NCI-H146 (cell line): ENCODE data around the gene EGR1.
A peak's percentile ranks its signal among the peaks of the same experiment; 100 is the strongest.
"Not testable (repeated sequence)": the region's sequence is repeated elsewhere in the genome, so short reads cannot be mapped to it uniquely, and the experiment has no call there.

ENCODE experiments used
- DNase-seq: peaks from one replicate; lab custom pipeline; 2025; lab: John Stamatoyannopoulos, UW

EGR1 gene

DNA sequence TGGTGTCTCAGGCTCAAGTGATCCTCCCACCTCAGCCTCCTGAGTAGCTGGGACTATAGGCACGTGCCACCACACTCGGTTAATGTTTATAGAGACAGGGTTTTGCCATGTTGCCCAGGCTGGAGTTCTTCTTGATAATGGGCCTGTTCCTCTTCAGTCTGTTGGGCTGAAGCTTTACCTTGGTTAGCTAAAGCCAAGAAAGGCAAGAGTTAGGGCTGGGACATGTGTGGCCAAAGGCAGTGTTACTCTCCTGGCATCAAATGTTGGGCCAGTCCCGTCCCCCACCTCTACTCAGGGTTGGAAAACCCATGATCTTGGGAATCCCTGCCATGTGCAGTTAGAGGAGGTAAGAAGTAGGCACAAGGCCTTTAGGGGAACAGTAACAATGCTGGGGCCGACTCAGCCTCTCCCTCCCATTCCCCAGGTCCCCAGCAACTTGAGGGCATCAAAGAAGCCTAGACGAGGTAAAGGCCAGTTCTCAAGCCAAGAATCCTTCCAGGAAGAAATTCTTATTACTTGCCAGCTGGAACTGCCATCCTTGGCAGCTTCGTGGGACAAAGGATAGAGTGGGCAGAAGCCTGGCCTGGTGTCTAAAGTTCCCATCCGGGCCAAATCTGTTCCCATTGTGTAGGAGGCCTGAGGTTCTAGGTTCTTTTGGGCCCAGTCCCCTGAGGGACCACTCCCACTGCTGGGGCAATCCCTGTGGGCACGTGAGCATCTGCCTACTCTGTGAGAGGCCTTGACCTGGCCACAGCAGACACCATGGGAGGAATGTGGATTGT is 4.5 kb downstream of the EGR1 start:
- DNase-seq: no peak

DNA sequence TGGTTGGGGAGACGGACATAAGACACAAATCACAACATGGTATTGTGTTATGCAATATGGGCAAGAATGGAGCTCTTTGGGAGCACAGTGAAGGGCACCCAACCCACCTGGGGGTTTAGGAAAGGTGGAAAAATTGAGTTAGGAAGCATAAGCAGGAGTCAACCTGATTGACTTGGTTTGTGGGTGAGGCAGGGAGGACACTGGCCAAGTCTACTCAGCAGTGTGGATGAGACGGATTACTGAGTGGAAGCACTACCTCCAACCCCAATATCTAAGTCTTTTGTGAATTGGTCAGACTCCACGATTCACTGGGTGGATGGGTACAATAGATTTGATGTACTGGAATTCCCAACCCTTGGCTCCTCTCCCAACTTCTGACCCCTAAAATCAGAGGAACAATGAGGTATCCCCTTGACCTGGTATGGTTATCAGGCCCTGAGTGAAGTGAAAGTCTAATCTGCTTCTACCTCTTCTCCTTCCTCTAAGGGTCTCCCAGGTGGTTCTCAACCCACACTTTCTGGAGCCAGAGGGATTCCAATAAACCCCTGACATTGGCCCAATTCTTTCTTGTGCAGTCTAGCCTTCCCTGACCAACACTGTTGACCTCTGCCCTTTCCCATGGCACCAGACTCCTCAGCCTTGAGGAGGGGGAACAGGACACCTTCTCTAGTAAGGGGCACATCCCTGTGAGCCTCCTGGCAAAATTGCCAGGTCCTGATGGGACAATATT is 5.2 kb downstream of the EGR1 start:
- no peak for DNase-seq

DNA sequence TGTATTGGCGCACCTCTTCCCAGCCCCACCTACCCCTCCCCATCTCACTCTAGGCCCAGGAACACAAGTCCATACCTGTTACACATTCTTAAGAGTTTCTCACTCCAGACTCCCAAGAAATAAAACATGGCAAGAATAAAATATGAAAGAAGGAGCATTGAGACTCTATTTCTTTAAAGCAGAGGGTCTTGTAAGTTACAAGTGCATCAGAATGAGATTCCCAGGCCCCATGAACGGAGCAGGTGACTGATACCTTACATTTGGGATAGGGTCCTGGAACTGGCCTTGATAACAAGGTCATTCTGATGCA is 5.7 kb downstream of the EGR1 start:
- DNase-seq: no peak

DNA sequence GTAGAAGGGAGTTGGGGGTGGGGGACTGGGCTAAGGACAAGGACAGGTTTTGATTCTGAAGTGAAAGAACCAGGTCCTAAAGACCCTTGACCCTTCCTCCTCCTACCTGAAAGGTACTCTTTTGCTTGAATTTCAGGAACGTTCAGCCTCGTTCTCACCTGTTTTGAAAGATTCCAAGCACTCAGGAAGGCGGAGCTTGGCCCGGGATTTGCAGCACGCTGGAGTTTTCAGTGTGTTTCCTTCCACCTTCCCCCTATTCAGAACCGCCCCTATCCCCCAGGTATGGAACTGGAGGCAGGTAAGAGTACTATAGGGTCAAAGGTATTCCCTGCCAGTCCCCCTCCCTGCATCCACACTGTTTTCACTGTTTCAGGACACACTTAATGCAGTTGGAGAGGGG is 7.1 kb downstream of the EGR1 start:
- no peak for DNase-seq

DNA sequence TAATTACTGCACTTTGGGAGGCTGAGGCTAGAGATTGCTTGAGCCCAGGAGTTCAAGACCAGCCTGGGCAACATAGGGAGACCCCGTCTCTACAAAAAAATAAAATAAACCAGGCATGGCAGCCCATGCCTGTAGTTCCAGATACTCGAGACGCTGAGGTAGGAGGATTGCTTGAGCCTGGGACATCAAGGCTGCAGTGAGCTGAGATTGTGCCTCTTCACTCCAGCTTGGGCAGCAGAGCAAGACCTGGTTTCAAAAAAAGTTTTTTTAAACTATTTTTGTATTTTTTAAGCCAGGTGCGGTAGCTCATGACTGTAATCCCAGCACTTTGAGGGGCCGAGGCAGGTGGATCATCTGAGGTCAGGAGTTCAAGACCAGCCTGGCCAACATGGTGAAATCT is 7.9 kb downstream of the EGR1 start:
- not testable (repeated sequence) for DNase-seq

DNA sequence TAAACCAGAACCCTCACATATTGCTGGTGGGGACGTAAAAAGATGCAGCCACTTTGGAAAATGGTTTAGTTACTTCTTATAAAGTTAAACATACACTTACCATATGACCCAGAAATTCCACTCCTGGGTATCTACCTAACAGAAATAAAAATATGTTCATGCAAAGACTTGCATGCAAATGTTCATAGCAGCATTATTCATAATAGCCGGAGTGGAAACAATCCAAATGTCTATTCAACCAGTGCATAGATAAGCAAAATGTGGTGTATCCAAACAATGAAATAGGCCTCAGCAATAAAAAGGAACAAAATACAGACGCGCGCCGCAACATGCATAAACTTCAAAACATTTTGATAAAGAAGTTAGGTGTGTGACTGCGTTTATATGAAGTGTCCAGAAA is 11.6 kb downstream of the EGR1 start:
- no peak for DNase-seq

DNA sequence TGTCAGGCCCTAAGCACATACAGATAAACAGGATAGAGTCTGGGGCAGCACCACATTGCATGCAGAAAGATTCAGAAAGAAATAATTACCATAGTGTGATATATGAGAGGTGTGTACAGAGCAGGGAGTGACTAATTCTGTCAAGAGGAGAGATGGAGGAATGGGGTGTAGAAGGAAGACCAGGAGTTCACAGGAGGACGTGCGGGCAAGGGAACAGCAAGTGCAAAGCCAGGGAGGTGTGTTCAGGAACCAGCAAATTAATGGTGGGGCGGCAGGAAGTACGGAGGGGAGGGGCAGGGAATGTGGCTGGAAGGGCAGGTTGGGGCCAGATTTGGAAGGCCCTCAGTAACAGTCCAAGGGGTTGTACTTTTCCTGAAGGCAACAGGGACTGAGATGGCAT is 17.4 kb downstream of the EGR1 start:
- DNase-seq: no peak

DNA sequence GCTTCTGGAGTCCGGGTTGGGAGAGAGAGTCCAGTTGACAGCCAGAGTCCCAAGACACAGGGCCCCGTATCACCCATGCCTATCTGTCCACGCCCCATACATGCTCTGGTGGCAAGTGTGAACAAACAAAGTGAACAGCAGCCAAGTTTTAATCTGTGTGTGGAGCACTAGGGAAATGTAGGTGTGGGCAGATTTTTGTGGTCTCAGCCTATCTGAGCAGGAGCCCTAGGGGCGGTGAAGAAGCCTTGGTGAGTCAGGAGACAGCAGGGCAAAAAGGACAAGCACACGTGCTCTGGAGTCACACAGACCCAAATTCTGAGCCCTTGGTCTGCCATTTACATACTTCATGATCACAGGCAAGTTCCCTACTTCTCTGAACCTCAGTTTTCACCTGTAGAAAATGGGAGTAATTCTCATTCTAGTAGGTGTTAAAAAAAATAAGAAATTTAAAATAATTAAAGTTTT is 23.2 kb downstream of the EGR1 start:
- no peak for DNase-seq

DNA sequence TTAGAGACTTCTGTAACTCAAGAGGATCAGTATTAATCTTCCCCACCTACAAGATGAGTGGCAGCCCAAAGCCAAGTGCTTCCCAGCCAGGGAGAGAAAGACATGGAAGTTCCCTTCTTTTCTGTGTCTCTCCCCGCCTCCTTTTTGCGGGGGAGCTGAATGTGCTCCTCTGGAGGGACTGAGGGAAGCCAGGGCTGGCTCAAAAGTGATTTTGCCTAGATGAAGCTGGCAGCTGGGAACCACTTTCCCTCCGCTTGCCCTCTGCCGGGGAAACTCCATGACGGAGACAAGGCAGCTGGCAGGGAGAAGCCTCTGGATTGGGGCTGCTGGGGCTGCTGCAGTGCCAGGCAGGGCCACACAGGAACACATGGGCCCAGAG is 24.4 kb downstream of the EGR1 start:
- no peak for DNase-seq

DNA sequence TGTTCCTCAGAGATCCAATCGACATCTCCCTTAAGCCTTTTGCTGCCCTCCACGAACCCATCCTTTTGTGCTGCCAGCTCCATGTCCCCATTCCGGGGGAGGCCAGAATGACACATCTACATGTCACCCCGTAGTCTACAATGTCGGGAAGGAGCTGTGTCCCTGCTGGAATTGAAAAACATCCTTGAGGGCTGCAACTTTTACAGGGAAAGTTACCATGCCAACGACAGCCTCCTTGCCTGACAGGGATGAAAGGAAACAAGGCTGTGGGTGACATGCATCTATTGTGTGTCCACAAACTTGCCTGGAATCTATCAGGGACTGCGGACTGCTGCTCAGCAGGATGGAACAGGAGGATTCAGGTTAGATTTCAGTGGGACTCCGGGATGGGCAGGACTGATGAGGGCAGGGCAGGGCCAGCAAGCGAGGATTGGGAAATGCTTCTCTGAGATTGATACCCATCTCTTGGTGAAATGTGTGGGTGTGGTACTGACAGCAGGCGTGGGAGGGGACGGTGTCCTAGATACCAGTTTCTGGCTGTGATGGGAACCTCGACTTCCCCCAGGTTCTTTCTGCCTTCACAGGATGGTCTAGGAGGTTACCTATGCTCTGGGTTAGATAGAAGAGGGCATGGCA is 25.5 kb downstream of the EGR1 start:
- no peak for DNase-seq

DNA sequence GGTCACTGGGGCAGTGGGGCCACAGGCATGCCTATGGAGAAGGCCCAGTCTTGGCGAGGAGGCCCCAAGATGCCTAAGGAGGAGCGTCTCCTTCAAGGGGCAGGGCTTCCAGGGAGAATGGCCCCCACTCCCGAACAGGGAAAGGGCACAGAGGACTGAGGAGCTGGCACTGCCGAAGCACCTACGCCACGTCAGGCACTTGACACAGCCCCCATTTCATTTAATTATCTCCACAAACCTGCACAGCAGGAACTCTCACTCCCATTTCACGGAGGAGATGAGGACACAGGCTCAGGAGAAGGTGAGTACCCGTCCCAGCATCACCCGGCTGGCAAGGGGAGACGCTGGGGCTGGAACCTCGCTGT is 26.0 kb downstream of the EGR1 start:
- DNase-seq: peak; percentile 26

DNA sequence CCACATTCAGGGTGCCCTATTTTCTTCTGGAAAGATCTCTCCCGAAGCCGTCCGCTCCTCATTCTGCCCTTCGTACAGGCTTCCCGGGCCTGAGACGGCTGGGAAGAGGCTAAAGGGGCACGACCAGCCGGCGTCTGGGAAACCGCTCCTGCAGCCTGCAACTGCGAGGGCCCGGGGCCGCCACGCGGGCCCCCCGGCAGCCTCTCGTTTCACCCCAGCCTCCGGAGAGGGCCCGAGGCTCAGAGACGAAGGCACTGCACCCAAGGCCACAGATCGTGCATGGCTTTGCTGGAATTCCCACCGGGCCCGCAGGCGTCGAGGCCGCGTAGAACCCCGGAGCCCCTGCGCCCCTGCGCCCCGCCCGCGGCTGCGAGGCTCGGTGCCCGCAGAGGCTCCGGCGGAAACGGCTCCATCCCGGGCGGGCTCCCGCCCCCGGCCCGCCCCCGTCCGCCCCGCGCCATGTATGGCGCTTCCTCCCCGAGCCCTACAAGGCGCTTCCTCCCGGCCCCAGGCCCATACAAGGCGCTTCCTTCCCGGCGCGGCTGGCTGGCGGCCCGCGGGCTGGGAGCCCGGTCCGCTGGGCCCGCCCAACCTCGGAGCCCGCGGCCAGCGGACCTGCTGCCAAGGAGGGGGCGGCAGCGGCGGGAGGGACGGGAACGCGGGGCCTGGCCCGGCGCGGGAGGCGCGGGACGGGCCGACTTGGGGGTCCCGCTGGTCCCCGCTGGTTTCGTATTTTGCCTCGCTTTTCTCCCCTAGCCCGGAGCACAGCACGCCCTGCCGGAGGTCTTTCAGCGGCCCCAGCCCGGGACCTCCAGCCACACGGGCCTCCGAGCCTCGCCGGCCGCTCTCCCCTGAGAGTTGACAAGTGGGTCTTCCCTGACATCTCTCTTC is 26.6 kb downstream of the EGR1 start:
- DNase-seq: peak; percentile 81

DNA sequence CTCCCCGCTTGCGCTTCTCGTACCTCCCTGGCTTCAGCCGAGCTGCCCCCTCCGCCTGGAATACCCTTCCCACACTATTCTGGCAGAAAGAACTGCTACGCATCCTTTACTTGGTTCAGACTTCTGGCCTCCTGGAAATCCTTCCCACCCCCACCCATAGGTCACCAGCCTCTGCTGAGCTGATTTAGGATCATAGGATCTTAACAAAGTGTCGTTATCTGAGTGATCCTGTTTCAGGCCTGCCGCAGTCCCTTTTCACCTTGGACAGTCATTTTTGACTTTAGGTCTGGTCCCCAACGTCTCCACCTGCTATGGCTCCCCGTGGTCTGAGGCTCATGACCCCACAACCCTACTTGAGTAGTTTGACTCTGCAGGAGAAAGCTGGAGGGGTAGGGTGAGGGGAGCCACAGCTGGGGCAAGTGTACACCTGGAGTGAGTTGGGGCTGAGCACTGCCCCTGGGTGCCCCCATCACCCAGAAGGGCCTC is 27.3 kb downstream of the EGR1 start:
- DNase-seq: no peak

DNA sequence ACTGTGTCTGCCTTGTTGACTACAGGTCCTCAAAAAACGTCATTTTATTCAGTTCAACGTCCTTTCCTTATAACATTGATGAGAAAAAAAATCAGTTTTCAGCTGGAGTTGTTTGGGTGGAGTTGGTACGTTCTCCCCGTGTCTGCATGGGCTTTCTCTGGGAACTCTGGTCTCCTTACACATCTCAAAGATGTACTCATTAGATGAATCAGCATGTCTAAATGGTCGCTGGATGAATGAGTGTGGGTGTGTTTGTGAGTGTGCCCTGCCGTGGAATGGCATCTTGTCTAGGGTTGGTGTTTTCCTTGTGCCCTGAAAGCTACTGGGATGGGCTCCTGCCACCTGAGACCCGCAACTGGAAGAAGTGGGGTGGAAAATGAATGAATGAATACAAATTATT is 30.1 kb downstream of the EGR1 start:
- no peak for DNase-seq

DNA sequence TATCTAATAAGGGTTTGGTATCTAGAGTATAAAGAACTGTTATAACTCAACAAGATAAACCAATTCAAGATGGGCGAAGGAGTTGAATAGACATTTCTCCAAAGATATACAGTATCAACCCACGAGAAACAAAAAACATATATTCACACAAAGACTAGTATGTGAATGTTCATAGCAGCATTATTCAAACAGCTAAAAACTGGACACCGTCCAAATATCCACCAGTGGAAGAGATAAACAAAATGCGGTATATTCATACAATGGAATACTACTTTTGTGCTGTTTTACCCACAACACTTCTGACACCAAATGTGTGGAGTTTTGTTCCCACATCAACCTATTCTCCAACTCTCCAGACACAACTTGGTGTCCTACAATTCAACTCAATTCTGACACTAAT is 33.1 kb downstream of the EGR1 start:
- no peak for DNase-seq

DNA sequence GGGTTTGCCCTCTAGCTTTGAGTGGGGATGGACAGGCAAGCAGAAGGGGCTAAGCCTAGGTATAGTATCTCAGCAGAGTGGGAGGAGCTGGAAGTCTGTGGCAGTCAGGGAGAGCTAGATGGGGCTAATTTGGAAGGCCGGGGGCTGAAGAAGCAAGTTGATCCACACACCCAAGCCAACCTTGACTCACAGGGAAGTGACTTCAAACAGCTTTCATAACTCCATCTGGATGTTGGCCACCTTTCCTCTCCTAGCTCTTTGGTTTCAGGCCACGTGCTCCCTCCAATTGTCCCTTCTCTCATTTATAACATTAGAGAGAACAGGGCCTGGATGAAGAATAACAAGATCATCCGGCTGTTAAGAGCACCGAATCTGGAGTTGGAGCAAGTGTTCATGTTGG is 36.8 kb downstream of the EGR1 start:
- no peak for DNase-seq

DNA sequence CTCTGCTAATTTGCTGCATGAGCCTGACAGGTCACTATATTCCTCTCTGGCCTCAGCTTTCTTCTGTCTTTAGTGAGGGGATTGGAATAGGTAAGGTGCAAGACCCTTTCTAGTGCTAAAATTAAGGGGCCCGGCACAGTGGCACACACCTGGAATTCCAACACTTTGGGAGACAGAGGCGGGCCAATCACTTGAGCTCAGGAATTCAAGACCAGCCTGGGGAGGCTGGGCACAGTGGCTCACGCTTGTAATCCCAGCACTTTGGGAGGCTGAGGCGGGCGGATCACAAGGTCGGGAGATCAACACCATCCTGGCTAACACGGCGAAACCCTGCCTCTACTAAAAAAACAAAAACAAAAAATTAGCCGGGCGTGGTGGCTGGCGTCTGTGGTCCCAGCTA is 37.2 kb downstream of the EGR1 start:
- DNase-seq: no peak

DNA sequence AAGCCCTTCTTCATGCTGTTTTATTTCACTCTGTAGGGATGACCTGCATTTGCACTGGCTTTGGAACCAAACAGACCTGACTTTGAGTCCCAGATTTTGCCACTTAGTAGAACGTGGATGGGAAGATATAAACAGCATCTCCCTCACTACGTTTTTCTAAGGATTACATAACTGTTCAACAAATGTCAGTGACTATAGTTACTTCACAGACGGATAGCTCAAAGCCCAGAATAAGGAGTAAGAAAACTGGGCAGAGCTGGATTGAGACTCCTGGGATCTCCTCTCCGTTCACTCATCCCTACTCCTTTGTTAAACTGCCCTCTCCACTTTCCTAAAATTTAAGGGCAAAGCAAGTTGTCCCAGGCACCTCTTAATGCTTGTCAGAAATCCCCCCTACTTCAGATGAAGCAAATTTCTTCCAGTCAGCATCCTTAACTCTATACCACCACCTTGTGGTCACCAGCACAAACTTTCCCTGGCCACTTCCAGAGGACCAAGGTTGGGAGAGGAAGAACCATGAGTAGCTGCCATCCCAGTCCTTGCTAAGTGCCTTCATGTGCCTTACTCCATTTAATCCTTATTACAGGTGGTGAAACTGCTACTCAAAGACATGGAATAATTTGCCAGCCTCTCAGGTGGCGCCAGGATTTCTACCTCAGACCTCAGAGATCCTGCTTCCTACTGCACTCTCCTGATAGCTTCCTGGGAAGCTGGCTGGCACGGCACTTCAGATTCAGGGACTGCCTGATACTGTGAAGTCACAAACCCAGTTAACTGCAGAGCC is 38.4 kb downstream of the EGR1 start:
- peak; percentile 28 for DNase-seq

DNA sequence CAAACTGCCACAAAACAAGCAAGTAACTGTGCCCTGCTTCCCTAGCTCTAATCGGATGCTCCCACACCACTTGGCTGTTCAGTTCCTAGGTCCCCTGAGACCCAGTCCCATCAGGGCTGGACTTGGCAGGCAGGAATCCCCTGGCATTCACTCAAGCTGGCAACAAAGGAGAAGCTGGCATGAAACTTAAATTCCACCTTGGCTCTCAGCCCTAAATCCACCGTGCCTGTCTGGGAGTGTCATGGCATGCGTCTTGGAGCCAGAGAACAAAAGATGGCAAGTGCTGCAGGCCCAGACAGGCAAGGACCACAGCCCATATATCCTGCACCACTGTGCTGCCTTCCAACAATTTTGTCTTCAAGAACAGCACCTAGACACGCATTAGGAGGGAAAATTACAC is 39.5 kb downstream of the EGR1 start:
- DNase-seq: no peak

DNA sequence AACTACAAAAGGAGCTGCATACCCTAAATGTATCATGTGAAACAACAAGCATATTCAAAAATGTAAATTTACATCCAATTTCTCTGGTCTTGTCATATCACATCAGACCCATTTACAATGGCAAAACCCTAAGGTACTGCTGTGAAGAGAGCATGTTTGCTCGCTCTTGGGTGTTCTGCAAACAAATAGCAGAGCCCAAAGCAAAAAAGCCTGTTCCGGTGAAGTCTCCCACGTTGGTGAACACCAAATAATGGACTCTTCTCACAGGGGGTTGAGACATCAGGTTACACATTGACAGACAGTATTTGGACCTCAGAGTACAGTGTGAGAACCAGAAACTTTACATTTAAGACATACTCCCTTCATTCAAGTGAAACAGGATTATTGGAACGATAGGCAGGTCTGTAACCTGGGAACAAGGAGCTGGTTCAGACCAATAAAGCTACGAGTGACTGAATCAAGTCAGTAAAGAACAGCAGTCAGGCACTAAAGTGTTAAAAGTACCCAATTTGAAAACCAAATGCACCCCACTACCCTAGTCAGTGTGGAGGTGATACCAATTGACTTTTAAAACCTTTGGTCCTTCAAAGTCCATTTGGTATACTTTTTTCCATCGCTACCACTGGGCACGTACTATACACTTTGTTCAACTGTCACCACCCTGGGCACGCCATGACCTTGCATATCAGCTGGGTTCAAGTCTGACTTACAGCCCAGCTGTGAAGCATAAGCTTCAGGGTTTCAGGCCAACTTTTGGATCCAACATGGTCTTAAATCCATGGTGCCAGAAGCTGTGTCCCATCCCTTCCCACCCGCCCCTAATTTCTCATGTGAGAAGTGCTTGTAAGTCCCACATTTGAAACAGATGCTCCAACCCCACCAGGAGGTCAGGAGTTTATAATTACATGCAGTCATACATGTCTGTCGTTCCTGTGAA is 41.4 kb downstream of the EGR1 start:
- DNase-seq: no peak
